Smooth muscle cell (in vitro differentiated cells): ENCODE data around the gene SLIT3. TPM values are rescaled to one million over a fixed set of nuclear protein-coding genes. Genes with fewer than 3 reads are reported as not detected.

ENCODE experiments used
- DNase-seq: peaks from one replicate; lab custom pipeline; 2025; ENCODE audit not compliant: unreplicated experiment; lab: John Stamatoyannopoulos, UW
- H2AFZ ChIP-seq: fragments of 200-600 bp; sonication (generic); 2 replicates; pipeline ENCODE4 v1.6.0; 2016; ENCODE audit warnings: antibody characterized with exemption, low read depth, mild to moderate bottlenecking
- H3F3A ChIP-seq: fragments of 200-600 bp; sonication (generic); 2 replicates; pipeline ENCODE4 v1.6.0; 2017; ENCODE audit warnings: antibody characterized with exemption, low read depth
- H3K27ac ChIP-seq: fragments of 200-600 bp; sonication (generic); 2 replicates; pipeline ENCODE4 v1.5.1; 2016; ENCODE audit warnings: low read depth, mild to moderate bottlenecking
- H3K27me3 ChIP-seq: fragments of 200-600 bp; sonication (generic); 2 replicates; pipeline ENCODE4 v1.6.1; 2016; ENCODE audit warnings: low read depth, mild to moderate bottlenecking
- H3K36me3 ChIP-seq: fragments of 200-600 bp; sonication (generic); 2 replicates; pipeline ENCODE4 v1.5.1; 2016; ENCODE audit warnings: low read depth
- H3K4me1 ChIP-seq: fragments of 200-600 bp; sonication (generic); 2 replicates; pipeline ENCODE4 v1.5.1; 2016; ENCODE audit warnings: low read depth
- H3K4me2 ChIP-seq: fragments of 200-600 bp; sonication (generic); 2 replicates; pipeline ENCODE4 v1.6.0; 2016; ENCODE audit warnings: mild to moderate bottlenecking
- H3K4me3 ChIP-seq: fragments of 200-600 bp; sonication (generic); 2 replicates; pipeline ENCODE4 v1.5.1; 2016; ENCODE audit warnings: mild to moderate bottlenecking
- H3K79me2 ChIP-seq: fragments of 200-600 bp; sonication (generic); 2 replicates; pipeline ENCODE4 v1.6.0; 2016; ENCODE audit warnings: low read depth, mild to moderate bottlenecking
- H3K9ac ChIP-seq: fragments of 200-600 bp; sonication (generic); 2 replicates; pipeline ENCODE4 v1.6.0; 2016; ENCODE audit warnings: low read depth
- H3K9me3 ChIP-seq: fragments of 200-600 bp; sonication (generic); replicated peaks from 2 replicates; pipeline ENCODE4 v1.5.1; 2016; ENCODE audit warnings: low read depth
- H4K20me1 ChIP-seq: fragments of 200-600 bp; sonication (generic); 2 replicates; pipeline ENCODE4 v1.6.0; 2016; ENCODE audit warnings: low read depth
- CTCF ChIP-seq: fragments of 200-600 bp; sonication (generic); IDR thresholded peaks from 2 replicates; pipeline ENCODE4 v1.5.1; 2017; ENCODE audit warnings: borderline replicate concordance, mild to moderate bottlenecking, antibody characterized with exemption; ENCODE audit not compliant: insufficient read depth, poor library complexity, severe bottlenecking
- WGBS: methylation state at CpG from one replicate; pipeline ENCODE4 v1.1.7; 2016; ENCODE audit warnings: low lambda C conversion rate; 5-methylcytosine and 5-hydroxymethylcytosine counted together
- polyA plus RNA-seq: library from polyadenylated mRNA; unstranded; fragments of >200 nt; fragmentation: Nextera tagmentation; extraction: Ambion mirVana; gene quantifications from 2 replicates; pipeline ENCODE4 v1.2.1, GENCODE V29; 2016
- total RNA-seq: library from RNA; depleted of rRNA; stranded (reverse); fragments of >200 nt; gene quantifications from 2 replicates; pipeline ENCODE4 v1.2.3, GENCODE V29; 2014

The SLIT3 gene
- total and polyA plus RNA-seq, 2 experiments from 2014 or later: 25.4 to 29.5 TPM

DNA sequence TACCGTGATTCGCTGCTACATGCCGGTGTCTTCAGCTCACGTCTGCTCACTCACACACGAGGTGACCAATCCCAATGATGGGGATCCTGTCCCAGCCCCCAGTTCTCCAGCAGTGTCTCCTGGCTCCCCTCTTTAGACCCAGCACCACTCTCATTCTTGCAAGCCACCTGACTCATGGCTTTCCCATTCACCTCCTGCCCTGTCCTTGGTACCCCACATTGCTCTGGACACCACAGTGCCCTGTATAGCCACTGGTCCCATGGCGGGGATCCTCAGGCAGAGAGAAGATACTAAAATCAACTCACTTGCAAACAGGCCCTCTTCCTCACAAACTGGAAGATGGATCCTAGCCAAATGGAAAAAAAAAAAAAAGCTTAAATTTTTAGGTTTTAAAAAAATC is 81.0 kb downstream of the SLIT3 start:
- Histone ChIP-seq H3K4me1 (no peaks in the 10 kb centered on the region), H3K27me3 (no peaks in the 10 kb centered on the region), H4K20me1 (peaks cover 17% of the 10 kb centered on the region), H2AFZ (no peak overlapping the region), H3F3A (peaks cover 4% of the 10 kb centered on the region), H3K4me2 (no peak overlapping the region), H3K4me3 (no peak overlapping the region), H3K36me3 (no peaks in the 10 kb centered on the region), H3K27ac (no peak overlapping the region), H3K9me3 (no peaks in the 10 kb centered on the region), H3K9ac (no peak overlapping the region), H3K79me2 (no peaks in the 10 kb centered on the region)
- no peak for DNase-seq
- no peak for TF ChIP-seq CTCF
- 96% methylated on average over 6 of the region's 6 CpGs for WGBS

DNA sequence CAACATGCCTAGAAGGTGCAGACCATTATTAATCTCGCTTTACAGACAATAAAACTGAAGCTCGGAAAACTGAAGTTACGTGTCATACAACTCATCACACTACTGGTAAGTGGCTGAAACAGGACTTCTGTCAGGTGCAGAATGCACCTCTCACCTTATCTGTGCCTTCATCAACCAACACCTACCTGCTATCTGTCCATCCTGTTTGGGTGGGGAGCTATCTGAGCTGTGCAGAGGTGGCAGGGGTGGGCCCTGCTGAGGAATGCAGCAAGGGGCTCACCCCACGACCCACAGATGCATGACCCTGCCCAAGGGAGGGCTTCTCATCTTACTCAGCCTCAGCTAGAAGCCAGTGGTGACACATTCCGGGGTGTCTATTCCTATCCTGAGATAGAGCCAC is 81.6 kb downstream of the SLIT3 start:
- Histone ChIP-seq H3K27me3 (no peaks in the 10 kb centered on the region), H3K79me2 (no peaks in the 10 kb centered on the region), H3K36me3 (no peaks in the 10 kb centered on the region), H3K4me2 (peak overlapping the region; percentile 34), H3K4me3 (no peak overlapping the region), H4K20me1 (peaks cover 17% of the 10 kb centered on the region), H3F3A (peaks cover 4% of the 10 kb centered on the region), H2AFZ (no peak overlapping the region), H3K9ac (no peak overlapping the region), H3K4me1 (no peaks in the 10 kb centered on the region), H3K27ac (no peak overlapping the region), H3K9me3 (no peaks in the 10 kb centered on the region)
- DNase-seq: no peak
- 69% methylated on average over 5 of the region's 5 CpGs for WGBS
- TF ChIP-seq CTCF: no peak

DNA sequence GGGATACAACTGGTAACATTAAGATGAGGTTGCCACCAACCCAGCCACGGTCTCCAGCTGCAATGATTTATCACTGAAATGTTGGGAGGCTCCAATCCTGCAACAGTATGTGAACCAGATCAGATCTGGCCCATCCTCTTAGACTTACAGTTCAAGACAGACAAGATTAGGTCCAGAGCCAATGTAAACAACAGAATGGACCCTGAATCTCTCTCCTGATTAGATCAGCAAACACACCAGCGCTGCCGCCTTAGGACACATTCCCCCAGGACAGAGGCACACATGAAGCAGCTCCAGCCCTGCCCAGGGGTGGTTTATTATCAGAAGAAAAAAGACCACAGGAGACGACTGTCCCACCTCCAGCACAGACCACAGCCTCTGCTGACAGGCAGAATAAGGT is 82.1 kb downstream of the SLIT3 start:
- no peaks in the 10 kb centered on the region for H3K79me2 ChIP-seq
- H3K4me1 ChIP-seq: no peaks in the 10 kb centered on the region
- H3K9ac ChIP-seq: no peak overlapping the region
- H3K27me3 ChIP-seq: no peaks in the 10 kb centered on the region
- no peak for DNase-seq
- H3K36me3 ChIP-seq: no peaks in the 10 kb centered on the region
- peaks cover 17% of the 10 kb centered on the region for H4K20me1 ChIP-seq
- no peak overlapping the region for H3K4me3 ChIP-seq
- H3K27ac ChIP-seq: no peak overlapping the region
- peak overlapping the region; percentile 34 for H3K4me2 ChIP-seq
- H2AFZ ChIP-seq: no peak overlapping the region
- H3F3A ChIP-seq: peaks cover 4% of the 10 kb centered on the region
- TF ChIP-seq CTCF: no peak
- WGBS: 6% methylated on average over 4 of the region's 4 CpGs
- no peaks in the 10 kb centered on the region for H3K9me3 ChIP-seq

- H3K4me1 ChIP-seq: no peaks in the 10 kb centered on the region
- H3K4me2 ChIP-seq: no peak overlapping the region
- no peaks in the 10 kb centered on the region for H3K9me3 ChIP-seq
- no peak overlapping the region for H2AFZ ChIP-seq
- H3K36me3 ChIP-seq: no peaks in the 10 kb centered on the region
- WGBS: 72% methylated on average over 2 of the region's 2 CpGs
- no peak for DNase-seq
- no peaks in the 10 kb centered on the region for H3K27me3 ChIP-seq
- peaks cover 17% of the 10 kb centered on the region for H4K20me1 ChIP-seq
- peaks cover 4% of the 10 kb centered on the region for H3F3A ChIP-seq
- H3K27ac ChIP-seq: no peak overlapping the region
- H3K9ac ChIP-seq: no peak overlapping the region
- no peak overlapping the region for H3K4me3 ChIP-seq
- TF ChIP-seq CTCF: no peak
- no peaks in the 10 kb centered on the region for H3K79me2 ChIP-seq
Measured at GRCh38 chr5:169218176-169218575, 82.8 kb downstream of the SLIT3 start.
